Omental fat pad (tissue), 4 donors: ENCODE results near the gene SHISA9. TPM values are rescaled to one million over a fixed set of nuclear protein-coding genes. Genes with fewer than 3 reads are reported as not detected.

ENCODE experiments used
- ATAC-seq: fragments of 150-250 bp; one replicate; pipeline ENCODE4 v1.9.1; 2016; ENCODE audit warnings: mild to moderate bottlenecking, moderate library complexity; ENCODE audit not compliant: low FRiP score
- DNase-seq: peaks from one replicate; pipeline ENCODE4 v3.0.0-alpha.2; 2019; ENCODE audit warnings: low spot score
- CTCF ChIP-seq, 3 donors: fragments of 450-650 bp; IDR thresholded peaks; one replicate each; pipeline ENCODE4 v1.5.1; 2016 to 2017; ENCODE audit warnings: antibody characterized with exemption in 3 of 3, mild to moderate bottlenecking in 3 of 3, moderate library complexity in 2 of 3
- total RNA-seq, 4 donors: library from RNA; depleted of rRNA; stranded (reverse); fragments of >200 nt; gene quantifications; one replicate each; pipeline ENCODE4 v1.1.0, GENCODE V29; 2016

Gene SHISA9
- total RNA-seq, 4 donors from 2014 or later: 1.1 TPM; not detected in 3

GRCh38 chr16:12992066-12992465, 90.7 kb downstream of the SHISA9 start:
- no peak for DNase-seq
- TF ChIP-seq CTCF (IDR thresholded peaks at IDR 0.05): no peak
- no peak for ATAC-seq

- TF ChIP-seq CTCF (IDR thresholded peaks at IDR 0.05): no peak
- ATAC-seq: no peak
- DNase-seq: no peak
Measured at GRCh38 chr16:12994402-12994801, 93.0 kb downstream of the SHISA9 start.

GRCh38 chr16:12995721-12996372, 94.4 kb downstream of the SHISA9 start:
- no peak for DNase-seq
- no peak for TF ChIP-seq CTCF (IDR thresholded peaks at IDR 0.05)

GRCh38 chr16:12998361-12999085, 97.1 kb downstream of the SHISA9 start:
- DNase-seq (no peak), ATAC-seq (no peak)
- TF ChIP-seq CTCF (IDR thresholded peaks at IDR 0.05): no peak

More at GRCh38 chr16:12995721-12996372, 94.4 kb downstream of the SHISA9 start:
- no peak for ATAC-seq

GRCh38 chr16:12999368-12999767, 98.0 kb downstream of the SHISA9 start:
- DNase-seq (no peak), ATAC-seq (no peak)
- no peak for TF ChIP-seq CTCF (IDR thresholded peaks at IDR 0.05)

GRCh38 chr16:13005721-13006247, 104.4 kb downstream of the SHISA9 start:
- TF ChIP-seq CTCF (IDR thresholded peaks at IDR 0.05): no peak

More at GRCh38 chr16:13005721-13006247, 104.4 kb downstream of the SHISA9 start:
- ATAC-seq (no peak), DNase-seq (no peak)
